NCI-H1105 (cell line): ENCODE results near the gene INPP5B.

Source experiments
- DNase-seq: peaks from one replicate; lab custom pipeline; 2025; lab: John Stamatoyannopoulos, UW

Gene INPP5B

DNA sequence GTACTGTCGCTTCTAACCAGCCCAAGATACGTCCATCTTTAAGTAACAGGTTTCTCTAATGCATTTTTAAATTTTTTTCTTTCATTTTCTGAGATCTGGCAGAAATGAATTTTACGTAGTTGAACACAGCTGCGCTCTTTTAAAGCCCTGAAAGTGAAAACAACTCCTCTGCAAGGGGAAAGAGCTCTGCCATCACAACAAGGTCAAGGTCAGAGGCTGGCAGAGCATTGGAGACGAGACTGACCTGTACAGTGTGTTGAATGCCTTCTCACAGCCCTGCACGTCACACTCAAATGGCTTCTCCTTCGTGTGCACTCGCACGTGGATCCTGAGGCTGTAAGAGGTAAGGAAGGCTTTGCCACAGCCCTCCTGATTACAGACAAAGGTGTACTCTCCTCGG, 107.2 kb downstream of the INPP5B start:
- DNase-seq: no peak

DNA sequence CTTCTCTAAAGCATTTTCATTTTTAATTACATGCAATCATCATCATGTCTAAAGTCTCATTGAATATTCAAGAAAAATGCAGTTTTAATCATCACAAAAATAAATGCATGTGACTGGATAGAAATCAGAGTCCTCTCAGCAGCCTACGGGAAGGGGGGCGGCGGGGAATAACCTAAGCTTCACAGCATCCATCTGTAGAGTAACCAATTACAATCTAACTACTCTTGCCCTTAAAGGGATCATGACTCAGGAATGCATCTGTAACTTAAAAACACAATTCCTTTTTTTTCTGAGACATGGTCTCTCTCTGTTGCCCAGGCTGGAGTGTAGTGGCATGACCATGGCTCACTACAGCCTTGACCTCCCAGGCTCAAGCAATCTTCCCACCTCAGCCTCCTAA, 110.1 kb downstream of the INPP5B start:
- no peak for DNase-seq

DNA sequence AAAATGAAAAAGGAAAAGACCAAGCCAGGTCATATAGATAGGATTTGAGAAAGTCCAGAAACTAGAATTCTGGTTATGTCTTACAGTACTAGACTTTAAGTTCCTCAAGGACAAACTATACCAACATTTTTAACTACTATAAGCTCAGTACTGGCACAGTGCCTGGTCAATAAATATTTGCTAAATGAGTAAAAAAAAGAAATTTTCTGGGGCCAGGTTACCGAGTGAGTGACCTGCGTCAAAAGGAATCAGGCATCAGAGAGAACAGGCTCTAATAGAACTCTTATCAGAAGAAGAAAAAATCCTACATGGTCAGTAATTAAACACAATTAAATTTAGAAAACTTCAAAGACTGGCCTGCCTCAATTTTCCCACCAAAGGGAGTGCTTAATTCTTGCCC, 115.0 kb downstream of the INPP5B start:
- DNase-seq: no peak

DNA sequence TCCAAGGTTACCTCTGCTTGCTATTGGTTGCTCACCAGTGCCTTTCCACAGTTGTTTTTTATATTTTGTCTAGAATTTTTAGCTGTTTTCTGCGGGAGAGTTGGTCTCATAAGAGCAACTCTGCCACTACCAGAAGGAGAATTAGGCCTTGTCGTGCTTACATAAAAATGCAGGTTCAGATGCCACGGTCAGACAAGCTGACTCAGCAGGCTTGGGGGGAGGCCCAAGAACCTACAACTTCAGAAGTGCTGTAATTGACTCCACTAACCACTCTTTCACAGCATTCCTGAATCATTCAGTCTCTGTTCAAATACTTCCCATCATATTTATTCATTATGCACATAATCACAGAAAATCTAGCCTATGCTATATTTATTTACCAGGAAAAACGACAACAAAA, 115.7 kb downstream of the INPP5B start:
- no peak for DNase-seq

DNA sequence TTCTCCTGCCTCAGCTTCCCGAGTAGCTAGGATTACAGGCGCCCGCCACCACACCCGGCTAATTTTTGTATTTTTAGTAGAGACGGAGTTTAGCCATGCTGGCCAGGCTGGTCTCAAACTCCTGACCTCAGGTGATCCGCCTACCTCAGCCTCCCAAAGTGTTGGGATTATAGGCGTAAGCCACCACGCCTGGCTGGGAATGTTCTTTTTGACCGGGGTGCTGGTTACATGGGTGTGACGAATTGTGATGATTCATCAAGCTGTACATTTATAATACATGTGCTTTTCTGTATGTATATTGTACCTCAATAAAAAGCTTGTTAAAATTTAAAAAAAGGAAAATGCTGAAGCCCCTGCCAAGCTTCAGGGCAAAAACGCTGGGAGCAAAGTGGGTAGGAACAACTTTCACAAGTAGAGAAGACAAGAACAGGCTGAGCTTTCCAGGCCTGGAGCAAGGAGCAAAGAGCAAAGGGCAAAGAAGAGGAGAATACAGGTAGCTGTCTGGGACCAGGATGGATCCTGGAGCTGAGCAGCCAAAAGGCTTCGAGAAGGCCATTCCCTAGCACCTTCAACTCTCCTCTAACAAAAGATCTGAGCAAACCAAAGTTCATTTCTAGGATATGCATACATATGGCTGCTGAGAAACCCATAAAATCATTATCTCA, 118.3 kb downstream of the INPP5B start:
- no peak for DNase-seq

DNA sequence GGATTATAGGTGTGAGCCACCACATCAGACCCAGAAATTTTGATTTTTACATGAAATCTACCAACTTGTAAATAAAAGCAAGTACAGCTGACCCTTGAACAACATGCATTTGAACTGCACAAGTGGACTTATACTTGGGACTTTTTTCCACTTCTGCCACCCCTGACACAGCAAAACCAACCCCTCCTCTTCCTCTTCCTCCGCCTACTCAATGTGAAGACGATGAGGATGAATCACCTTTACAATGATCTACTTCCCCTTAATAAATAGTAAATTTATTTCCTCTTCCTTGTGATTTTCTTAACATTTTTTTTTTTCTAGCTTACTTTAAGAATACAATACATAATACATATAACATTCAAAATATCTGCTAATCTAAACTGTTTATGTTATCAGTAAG, 121.3 kb downstream of the INPP5B start:
- no peak for DNase-seq

DNA sequence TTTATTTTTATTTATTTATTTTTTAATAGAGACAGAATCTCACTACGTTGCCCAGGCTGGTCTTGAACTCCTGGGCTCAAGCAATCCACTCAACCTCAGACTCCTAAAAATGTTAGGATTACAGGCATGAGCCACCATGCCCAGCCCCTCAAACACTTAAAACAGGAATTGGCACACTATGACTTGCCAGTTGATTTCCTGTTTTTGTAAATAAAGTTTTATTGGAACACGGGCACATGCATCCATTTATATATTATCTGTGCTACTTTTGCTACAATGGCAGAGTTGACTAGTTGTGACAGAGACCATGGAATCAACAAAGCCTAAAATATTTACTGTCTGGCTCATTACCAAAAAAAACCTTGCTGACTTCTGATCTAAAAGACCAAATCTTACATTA, 122.9 kb downstream of the INPP5B start:
- no peak for DNase-seq

DNA sequence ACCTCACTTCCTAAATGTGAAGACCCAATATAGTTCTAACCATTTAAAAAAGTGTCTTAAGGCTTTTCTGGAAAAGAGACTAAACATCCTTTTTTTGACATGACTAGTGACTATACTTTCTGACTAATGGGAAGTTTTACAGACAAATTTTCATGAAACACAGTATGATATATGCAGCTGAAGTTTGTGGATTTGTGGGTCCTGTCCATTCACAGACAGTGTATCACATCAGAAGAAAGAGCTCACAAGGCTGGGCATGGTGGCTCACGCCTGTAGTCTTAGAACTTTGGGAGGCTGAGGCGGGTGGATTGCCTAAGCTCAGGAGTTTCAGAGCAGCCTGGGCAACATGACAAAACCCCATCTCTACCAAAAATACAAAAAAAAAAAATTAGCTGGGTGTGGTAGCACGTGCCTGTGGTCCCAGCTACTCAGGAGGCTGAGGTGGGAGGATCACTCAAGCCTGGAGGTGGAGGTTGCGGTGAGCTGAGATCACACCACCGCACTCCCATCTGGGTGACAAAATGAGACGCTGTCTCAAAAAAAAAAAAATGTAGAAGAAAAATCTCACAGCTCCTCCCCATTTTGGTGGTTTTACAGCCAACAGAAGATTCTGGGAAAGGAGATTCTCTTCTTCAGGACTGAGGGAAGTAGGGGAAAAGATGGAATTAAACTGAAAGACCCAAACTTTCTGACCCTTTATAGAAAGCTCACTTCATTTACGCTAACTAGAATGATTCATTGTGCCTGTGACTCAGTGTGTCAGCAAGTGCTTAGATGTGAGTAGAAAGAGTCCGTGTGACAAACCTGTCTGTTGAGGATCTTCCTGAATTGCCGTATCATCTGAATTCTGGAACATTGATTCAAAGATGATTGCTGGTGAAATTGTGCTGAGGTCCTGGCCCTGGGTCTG, 123.7 kb downstream of the INPP5B start:
- no peak for DNase-seq

DNA sequence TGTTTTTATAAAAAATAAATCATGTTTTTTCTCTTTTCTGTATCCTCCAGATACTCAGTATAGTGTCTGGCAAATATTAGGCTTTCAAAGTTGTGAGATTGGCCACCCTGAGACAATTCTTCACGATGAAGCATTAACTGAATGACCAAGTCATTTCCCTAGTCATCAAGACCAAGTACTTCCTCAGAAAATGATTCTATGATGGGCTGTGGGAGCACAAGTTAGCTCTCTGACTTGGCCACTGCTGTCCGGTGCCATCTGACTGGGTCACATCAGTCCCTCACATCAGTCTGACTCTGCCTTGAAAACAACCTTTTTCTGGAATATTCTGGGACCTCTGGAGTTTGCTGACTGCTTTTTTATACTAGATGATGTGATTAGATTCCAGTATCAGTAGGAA, 125.4 kb downstream of the INPP5B start:
- no peak for DNase-seq

DNA sequence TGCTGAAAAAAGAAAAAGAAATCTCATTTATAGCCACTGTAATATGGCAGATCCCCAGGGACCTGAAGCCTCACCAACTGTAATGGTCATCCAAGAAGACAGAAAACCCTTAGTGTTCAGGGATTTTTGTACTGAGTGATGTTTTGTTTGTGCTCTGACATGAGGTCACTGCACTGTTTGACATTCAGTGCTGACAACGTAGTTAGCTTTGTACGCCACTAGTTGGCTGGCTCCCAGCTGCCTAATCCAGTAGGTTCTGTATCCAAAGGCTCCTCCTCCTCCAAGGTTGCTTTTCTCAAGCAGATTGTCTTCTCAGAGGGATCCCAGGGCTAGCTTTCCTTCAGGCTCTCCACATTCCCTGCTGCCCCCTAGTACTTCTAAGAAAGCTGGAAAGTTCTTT, 129.4 kb downstream of the INPP5B start:
- no peak for DNase-seq

DNA sequence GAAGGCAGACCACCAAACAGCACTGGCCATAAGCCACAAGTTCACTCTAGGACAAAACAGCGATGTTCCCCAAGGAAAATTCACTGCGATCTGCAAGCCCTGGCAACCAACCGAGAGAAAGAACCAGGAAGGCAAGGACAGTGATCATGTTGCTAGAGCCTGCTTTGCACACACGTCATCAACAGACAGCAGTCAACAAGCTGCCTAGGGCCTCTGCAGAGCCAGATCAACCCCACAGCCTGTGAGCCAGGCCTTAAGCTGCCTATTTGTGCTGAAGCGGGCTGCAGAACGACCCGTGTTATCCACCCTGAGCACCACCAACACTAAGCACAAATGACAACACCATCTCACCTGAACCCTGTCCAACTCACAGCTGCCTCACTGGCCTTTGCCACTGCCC, 132.6 kb downstream of the INPP5B start:
- DNase-seq: no peak

DNA sequence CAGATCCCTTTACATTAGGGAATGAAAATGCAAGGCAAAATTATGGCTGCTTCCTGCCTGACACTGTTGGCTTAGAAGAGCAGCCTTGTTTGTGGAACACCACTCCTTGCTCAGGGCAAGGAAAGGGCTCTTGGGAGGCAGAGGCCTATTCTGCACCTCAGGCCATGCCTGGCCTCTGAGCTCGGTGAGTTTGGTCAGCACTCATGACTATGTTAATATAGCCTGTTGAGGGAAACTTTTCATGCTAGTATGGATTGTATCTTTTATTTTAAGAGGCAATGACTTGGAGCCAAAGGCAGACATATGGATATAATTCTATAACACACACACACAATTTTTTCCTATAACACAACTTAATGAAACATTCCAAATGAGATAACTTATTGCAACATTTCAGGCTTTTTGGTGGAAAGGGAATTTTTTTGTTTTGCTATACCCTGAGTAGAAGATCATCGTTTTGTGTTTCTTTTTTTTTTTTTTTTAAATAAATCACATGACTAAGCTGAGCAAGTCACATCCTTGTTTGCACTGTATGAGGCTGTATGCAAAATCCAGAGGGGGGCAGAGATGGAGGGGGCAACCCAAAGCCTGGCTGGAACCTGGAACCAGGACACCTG, 133.2 kb downstream of the INPP5B start:
- DNase-seq: no peak

DNA sequence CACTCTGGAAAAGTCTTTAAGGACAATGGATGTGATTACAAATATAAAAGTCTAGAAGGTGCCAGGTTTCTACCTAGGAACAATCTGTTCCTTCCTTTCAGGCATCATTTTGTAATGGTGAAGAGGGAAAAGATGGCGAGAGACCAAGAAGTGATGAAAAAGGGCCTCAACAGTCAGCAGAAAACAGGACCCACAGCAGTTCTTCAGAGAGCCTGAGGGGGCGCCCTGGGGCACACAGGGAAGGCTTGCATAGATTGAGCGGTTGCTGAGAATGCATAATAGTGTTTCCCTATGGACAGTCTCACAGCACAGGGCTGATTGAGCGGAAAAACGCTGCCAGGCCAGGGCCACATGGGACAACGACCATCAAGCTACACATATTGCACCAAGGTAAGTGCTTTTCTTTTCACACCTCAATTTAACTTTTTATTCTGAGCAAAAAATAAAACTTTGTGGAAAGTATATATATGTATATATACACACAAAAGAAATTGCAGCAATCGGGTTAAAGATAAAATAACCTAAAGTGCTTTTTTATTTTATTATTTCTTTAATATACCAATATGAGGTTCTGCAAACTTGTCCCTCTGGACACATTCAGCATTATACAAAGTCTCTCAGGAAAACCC, 135.7 kb downstream of the INPP5B start:
- peak; percentile 70 for DNase-seq
